ENCODE results near the gene HHAT.

Gene HHAT

GRCh38 chr1:210709701-210710100 lies 381.0 kb downstream of the HHAT start:
- no peak for DNase-seq (ENCODE audit: low read depth in 2 of 2)

- DNase-seq (ENCODE audit: low read depth in 2 of 2), result no peak
These were observed 383.3 kb downstream of the HHAT start for GRCh38 chr1:210711825-210712612.

GRCh38 chr1:210715072-210715471 lies 386.4 kb downstream of the HHAT start:
- DNase-seq (ENCODE audit: low read depth in 2 of 2), result no peak

GRCh38 chr1:210722410-210723081 lies 393.8 kb downstream of the HHAT start:
- DNase-seq (ENCODE audit: low read depth in 2 of 2), result no peak

- DNase-seq (ENCODE audit: low read depth in 2 of 2), result no peak
These were observed 394.9 kb downstream of the HHAT start for GRCh38 chr1:210723646-210724045.

GRCh38 chr1:210724768-210725167 lies 396.1 kb downstream of the HHAT start:
- DNase-seq (ENCODE audit: low read depth in 2 of 2), result no peak
